C4-2B (cell line): ENCODE results near the gene TPSD1.

Experiments
- CTCF ChIP-seq: fragments of 450-650 bp; conservative IDR thresholded peaks from 2 replicates; pipeline ENCODE4 v1.5.1; 2017; ENCODE audit warnings: mild to moderate bottlenecking
- ZFX ChIP-seq: fragments of 450-650 bp; IDR thresholded peaks from 2 replicates; pipeline ENCODE4 v1.6.1; 2017

- TF ChIP-seq CTCF (no peak), ZFX (no peak)
Measured at GRCh38 chr16:1276580-1276878, 20.7 kb downstream of the TPSD1 start.
